ENCODE measurements around the gene TMEM17. TPM values are rescaled to one million over a fixed set of nuclear protein-coding genes. Genes with fewer than 3 reads are reported as not detected.

The TMEM17 gene
- total and polyA plus RNA-seq, 9 donors = 0.94 to 3.0 (median 2.3) TPM

- no peak for TF ChIP-seq CTCF (IDR thresholded peaks at IDR 0.05)
- TF ChIP-seq EP300 (IDR thresholded peaks at IDR 0.05) = no peak
- TF ChIP-seq POLR2A (IDR thresholded peaks at IDR 0.05) = no peak
- intact Hi-C loops (cut with DNase I) = loop anchor here in 1 of 4 donors (5.0 kb wide), 1 partner anchor 184 kb away; no protein-coding TSS in a partner anchor
These were observed 32.7 kb downstream of the TMEM17 start for GRCh38 chr2:62473246-62473827.

GRCh38 chr2:62472312-62472711 is 33.7 kb downstream of the TMEM17 start:
- intact Hi-C loops (cut with DNase I) = loop anchor here in 1 of 4 donors (5.0 kb wide), 1 partner anchor 185 kb away; no protein-coding TSS in a partner anchor
- 5 to 10% (median 9%) methylated on average over 2 of the region's 2 CpGs for WGBS, 3 donors
- Histone ChIP-seq H3K4me3 (no peak overlapping the region), H3K9me3 (no peaks in the 10 kb centered on the region), H3K4me1 (ENCODE audit: insufficient read depth) (peaks cover 46% of the 10 kb centered on the region), H3K27me3 (no peaks in the 10 kb centered on the region), H3K27ac (peak overlapping the region in 1 of 2 donors; percentile 36), H3K36me3 (no peaks in the 10 kb centered on the region)
- no peak for TF ChIP-seq EP300 (IDR thresholded peaks at IDR 0.05)
- no peak for TF ChIP-seq CTCF (IDR thresholded peaks at IDR 0.05)
- no peak for TF ChIP-seq POLR2A (IDR thresholded peaks at IDR 0.05)
- no peak for DNase-seq

More at GRCh38 chr2:62473246-62473827, 32.7 kb downstream of the TMEM17 start:
- Histone ChIP-seq H3K4me1 (ENCODE audit: insufficient read depth) (peaks cover 46% of the 10 kb centered on the region), H3K9me3 (no peaks in the 10 kb centered on the region), H3K27me3 (no peaks in the 10 kb centered on the region), H3K36me3 (no peaks in the 10 kb centered on the region), H3K4me3 (no peak overlapping the region), H3K27ac (peak overlapping the region in 1 of 2 donors; percentile 1)
- no peak for DNase-seq
- WGBS, 3 donors = 83 to 94% (median 88%) methylated on average over 1 of the region's 1 CpG

GRCh38 chr2:62471816-62472215 is 34.2 kb downstream of the TMEM17 start:
- Histone ChIP-seq H3K4me3 (no peak overlapping the region), H3K27me3 (no peaks in the 10 kb centered on the region), H3K27ac (peak overlapping the region in 1 of 2 donors; percentile 36), H3K9me3 (no peaks in the 10 kb centered on the region), H3K36me3 (no peaks in the 10 kb centered on the region), H3K4me1 (ENCODE audit: insufficient read depth) (peaks cover 46% of the 10 kb centered on the region)
- intact Hi-C loops (cut with DNase I) = loop anchor here in 1 of 4 donors (5.0 kb wide), 1 partner anchor 185 kb away; no protein-coding TSS in a partner anchor
- WGBS, 3 donors = 6 to 15% (median 13%) methylated on average over 7 of the region's 7 CpGs
- TF ChIP-seq EP300 (IDR thresholded peaks at IDR 0.05) = no peak
- TF ChIP-seq POLR2A (IDR thresholded peaks at IDR 0.05) = no peak
- no peak for TF ChIP-seq CTCF (IDR thresholded peaks at IDR 0.05)
- peak; percentile 80 to 89 (median 86) for DNase-seq

- no peak for DNase-seq
These were observed 34.6 kb downstream of the TMEM17 start for GRCh38 chr2:62471404-62471803.

More at GRCh38 chr2:62471404-62471803, 34.6 kb downstream of the TMEM17 start:
- Histone ChIP-seq H3K27ac (peak overlapping the region in 1 of 2 donors; percentile 5), H3K36me3 (no peaks in the 10 kb centered on the region), H3K9me3 (no peaks in the 10 kb centered on the region), H3K4me3 (no peak overlapping the region), H3K27me3 (no peaks in the 10 kb centered on the region), H3K4me1 (ENCODE audit: insufficient read depth) (peaks cover 49% of the 10 kb centered on the region)
- WGBS, 3 donors = 52 to 54% (median 52%) methylated on average over 2 of the region's 2 CpGs
- TF ChIP-seq EP300 (IDR thresholded peaks at IDR 0.05) = no peak
- no peak for TF ChIP-seq CTCF (IDR thresholded peaks at IDR 0.05)
- no peak for TF ChIP-seq POLR2A (IDR thresholded peaks at IDR 0.05)
- intact Hi-C loops (cut with DNase I) = loop anchor here in 1 of 4 donors (5.0 kb wide), 1 partner anchor 186 kb away; no protein-coding TSS in a partner anchor

Data from ovary (tissue), 9 donors.